IPS-NIHi7 (cell line): Measurements from ENCODE around the gene TM9SF3.
"Not testable (repeated sequence)": the region's sequence is repeated elsewhere in the genome, so short reads cannot be mapped to it uniquely, and the experiment has no call there.

Source experiments
- DNase-seq: peaks from one replicate; pipeline ENCODE4 v3.0.0; 2012; ENCODE audit warnings: mixed read lengths; ENCODE audit errors: extremely low spot score

Gene TM9SF3

GRCh38 chr10:96598846-96599245, 12.0 kb upstream of the TM9SF3 start:
- DNase-seq: no peak

- DNase-seq: no peak
Measured at GRCh38 chr10:96596422-96597407, 9.9 kb upstream of the TM9SF3 start.

- DNase-seq: no peak
Measured at GRCh38 chr10:96595741-96596140, 8.9 kb upstream of the TM9SF3 start.

GRCh38 chr10:96591946-96592345, 5.1 kb upstream of the TM9SF3 start:
- no peak for DNase-seq

GRCh38 chr10:96588616-96589419, 2.0 kb upstream of the TM9SF3 start:
- no peak for DNase-seq

- DNase-seq: no peak
Measured at GRCh38 chr10:96588060-96588554, 1.3 kb upstream of the TM9SF3 start.

- no peak for DNase-seq
Measured at GRCh38 chr10:96587264-96588059, 650 bp upstream of the TM9SF3 start.

- DNase-seq: no peak
Measured at GRCh38 chr10:96585736-96586418, 935 bp downstream of the TM9SF3 start.

- no peak for DNase-seq
Measured at GRCh38 chr10:96584474-96584873, 2.3 kb downstream of the TM9SF3 start.

- DNase-seq: no peak
Measured at GRCh38 chr10:96584035-96584434, 2.8 kb downstream of the TM9SF3 start.

- DNase-seq: no peak
Measured at GRCh38 chr10:96579133-96579532, 7.7 kb downstream of the TM9SF3 start.

- no peak for DNase-seq
Measured at GRCh38 chr10:96578633-96579032, 8.2 kb downstream of the TM9SF3 start.

- DNase-seq: no peak
Measured at GRCh38 chr10:96578022-96578421, 8.8 kb downstream of the TM9SF3 start.

GRCh38 chr10:96577069-96577468, 9.7 kb downstream of the TM9SF3 start:
- DNase-seq: no peak

- DNase-seq: no peak
Measured at GRCh38 chr10:96576277-96576980, 10.4 kb downstream of the TM9SF3 start.

- not testable (repeated sequence) for DNase-seq
Measured at GRCh38 chr10:96574564-96574963, 12.2 kb downstream of the TM9SF3 start.

- no peak for DNase-seq
Measured at GRCh38 chr10:96573036-96573435, 13.8 kb downstream of the TM9SF3 start.

- DNase-seq: peak; percentile 55
Measured at GRCh38 chr10:96570983-96571964, 15.5 kb downstream of the TM9SF3 start.

- no peak for DNase-seq
Measured at GRCh38 chr10:96570511-96570910, 16.3 kb downstream of the TM9SF3 start.
